Embryonic facial prominence (tissue), 1 donor: ENCODE data around the gene NTM.

Source experiments
- DNase-seq: peaks from one replicate; pipeline ENCODE4 v3.0.0-alpha.2; 2016; ENCODE audit errors: extremely low spot score

NTM gene

GRCh38 chr11:131914361-131914774 lies 544.0 kb downstream of the NTM start:
- no peak for DNase-seq

GRCh38 chr11:131916638-131917037 lies 546.2 kb downstream of the NTM start:
- no peak for DNase-seq

- DNase-seq, result no peak
Measured at GRCh38 chr11:131917634-131918384, 547.4 kb downstream of the NTM start.

GRCh38 chr11:131918663-131919062 lies 548.2 kb downstream of the NTM start:
- DNase-seq, result no peak

- DNase-seq, result no peak
Measured at GRCh38 chr11:131922220-131922619, 551.8 kb downstream of the NTM start.

GRCh38 chr11:131923309-131923708 lies 552.9 kb downstream of the NTM start:
- no peak for DNase-seq

- no peak for DNase-seq
Measured at GRCh38 chr11:131924001-131924400, 553.6 kb downstream of the NTM start.

- no peak for DNase-seq
Measured at GRCh38 chr11:131924457-131925201, 554.2 kb downstream of the NTM start.

- DNase-seq, result no peak
Measured at GRCh38 chr11:131925829-131926228, 555.4 kb downstream of the NTM start.

- no peak for DNase-seq
Measured at GRCh38 chr11:131928992-131929391, 558.6 kb downstream of the NTM start.

GRCh38 chr11:131932584-131933325 lies 562.3 kb downstream of the NTM start:
- no peak for DNase-seq

- DNase-seq, result no peak
Measured at GRCh38 chr11:131934006-131934405, 563.6 kb downstream of the NTM start.

GRCh38 chr11:131938351-131938751 lies 567.9 kb downstream of the NTM start:
- DNase-seq, result no peak

- no peak for DNase-seq
Measured at GRCh38 chr11:131940126-131940525, 569.7 kb downstream of the NTM start.

- no peak for DNase-seq
Measured at GRCh38 chr11:131942878-131943277, 572.5 kb downstream of the NTM start.

GRCh38 chr11:131943295-131943694 lies 572.9 kb downstream of the NTM start:
- DNase-seq, result no peak

GRCh38 chr11:131944736-131945135 lies 574.3 kb downstream of the NTM start:
- DNase-seq, result no peak

- DNase-seq, result no peak
Measured at GRCh38 chr11:131945706-131946105, 575.3 kb downstream of the NTM start.

GRCh38 chr11:131947511-131947910 lies 577.1 kb downstream of the NTM start:
- DNase-seq, result no peak

- no peak for DNase-seq
Measured at GRCh38 chr11:131951121-131951520, 580.7 kb downstream of the NTM start.

- no peak for DNase-seq
Measured at GRCh38 chr11:131954146-131954545, 583.7 kb downstream of the NTM start.

- DNase-seq, result no peak
Measured at GRCh38 chr11:131955904-131956303, 585.5 kb downstream of the NTM start.

GRCh38 chr11:131957201-131957600 lies 586.8 kb downstream of the NTM start:
- DNase-seq, result no peak
